NCI-H146 treated with DMSO at 0.1 percent for 48 hours (cell line): ENCODE results near the gene FCER1A.

ENCODE experiments used
- DNase-seq: peaks from one replicate; lab custom pipeline; 2025; ENCODE audit not compliant: unreplicated experiment; lab: John Stamatoyannopoulos, UW

Gene FCER1A

GRCh38 chr1:159302095-159302494 lies at the start of gene FCER1A:
Gene FCER1A, plus strand, starts transcription at chr1:159302336. Its CDS starts 29 bp downstream, at chr1:159302365.
- DNase-seq: no peak

GRCh38 chr1:159261311-159261710 lies 40.8 kb upstream of the FCER1A start:
- DNase-seq: no peak

- DNase-seq: no peak
Measured at GRCh38 chr1:159261721-159262494, 40.2 kb upstream of the FCER1A start.

DNA sequence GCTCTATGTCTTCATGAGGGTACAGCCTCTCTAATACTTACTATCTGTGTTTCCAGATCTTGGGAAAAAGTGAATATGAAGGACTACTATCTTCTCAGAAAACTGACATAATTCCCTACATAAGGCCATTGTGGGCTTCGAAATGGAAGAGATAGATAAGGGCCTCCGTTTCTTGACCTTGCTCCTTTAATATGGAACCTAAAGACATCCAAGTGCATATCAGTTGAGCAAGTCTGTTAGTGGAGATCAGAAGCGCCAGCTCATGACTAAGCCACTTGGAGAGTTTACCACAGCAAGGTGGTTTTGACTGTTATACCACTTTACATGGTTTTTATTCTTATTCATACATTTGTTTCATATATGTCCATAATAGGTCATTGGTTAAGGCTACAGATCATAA lies 35.3 kb upstream of the FCER1A start:
- DNase-seq: no peak

GRCh38 chr1:159274631-159275030 lies 27.5 kb upstream of the FCER1A start:
- DNase-seq: no peak

GRCh38 chr1:159275891-159276290 lies 26.2 kb upstream of the FCER1A start:
- DNase-seq: no peak

DNA sequence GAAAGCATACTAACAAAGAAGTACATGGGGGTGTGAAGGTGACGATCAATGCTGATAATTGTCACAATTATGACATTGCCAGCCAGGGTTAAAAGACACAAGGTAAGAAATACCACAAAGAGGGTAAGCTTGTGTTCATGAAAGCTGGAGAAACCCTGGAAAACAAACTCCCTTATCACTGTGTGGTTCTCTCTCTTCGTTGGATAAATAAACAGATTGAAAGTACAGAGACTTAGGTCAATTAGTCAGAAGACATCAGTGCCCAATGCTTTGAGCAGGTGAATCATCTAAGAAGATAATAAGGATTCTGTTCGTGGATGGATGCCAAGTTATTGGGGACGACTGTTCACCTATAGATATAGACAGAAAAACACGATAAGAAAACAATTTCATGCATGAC lies 22.4 kb upstream of the FCER1A start:
- DNase-seq: no peak

DNA sequence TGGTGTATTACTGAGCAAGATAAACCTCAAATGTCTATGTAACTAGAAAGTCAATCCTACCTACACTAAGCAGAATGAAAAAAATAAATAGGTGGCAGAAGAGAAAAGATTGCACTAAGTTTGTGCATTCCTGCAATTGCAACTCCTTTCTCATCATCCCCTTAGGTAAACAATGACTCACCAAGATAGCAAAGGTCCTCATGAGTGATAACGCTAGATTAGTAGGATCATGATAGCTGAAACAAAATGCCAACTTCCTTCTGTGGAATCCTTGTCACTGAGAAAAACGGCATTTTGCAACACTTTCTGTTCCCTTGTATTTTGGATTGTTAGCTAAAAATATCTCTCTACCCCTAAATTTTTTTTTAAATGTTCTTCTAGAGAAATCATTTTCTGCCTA lies 20.0 kb upstream of the FCER1A start:
- DNase-seq: no peak

GRCh38 chr1:159289060-159289459 lies 13.1 kb upstream of the FCER1A start:
- no peak for DNase-seq

- no peak for DNase-seq
Measured at GRCh38 chr1:159291424-159291823, 10.7 kb upstream of the FCER1A start.

DNA sequence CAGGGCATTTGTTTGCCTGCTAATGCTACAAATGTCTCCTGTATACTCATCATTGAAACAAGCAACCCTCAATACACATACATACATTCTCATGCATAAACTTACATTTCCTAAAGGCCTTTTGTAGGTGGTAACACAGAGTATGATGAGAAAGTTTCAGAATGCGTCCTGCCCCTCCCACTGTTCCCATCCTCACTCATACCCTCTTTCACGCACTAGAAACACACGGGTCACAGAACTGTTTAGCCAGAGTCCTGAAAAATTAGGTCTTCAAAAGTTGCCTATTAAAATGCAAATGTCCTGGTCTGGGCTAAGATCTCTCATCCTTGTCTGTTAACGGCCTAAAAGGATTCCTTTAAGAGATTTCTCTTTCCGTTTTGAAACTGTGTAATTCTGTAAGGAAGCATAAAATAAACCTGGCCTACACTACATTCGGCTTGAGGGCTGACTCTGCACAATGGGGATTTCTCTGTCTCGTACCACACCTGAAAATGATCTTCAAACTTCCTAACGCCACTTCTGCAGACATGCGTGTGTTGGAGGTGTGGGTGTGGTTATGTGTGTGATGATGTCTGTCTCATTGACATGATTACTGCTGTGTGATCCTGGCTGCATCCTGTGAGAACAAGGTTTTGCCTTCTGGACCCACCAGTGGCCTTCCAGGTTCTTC lies 5.3 kb upstream of the FCER1A start:
- no peak for DNase-seq

- DNase-seq: no peak
Measured at GRCh38 chr1:159300146-159300545, 2.0 kb upstream of the FCER1A start.

GRCh38 chr1:159307346-159308020 lies 5.3 kb downstream of the FCER1A start:
- no peak for DNase-seq

DNA sequence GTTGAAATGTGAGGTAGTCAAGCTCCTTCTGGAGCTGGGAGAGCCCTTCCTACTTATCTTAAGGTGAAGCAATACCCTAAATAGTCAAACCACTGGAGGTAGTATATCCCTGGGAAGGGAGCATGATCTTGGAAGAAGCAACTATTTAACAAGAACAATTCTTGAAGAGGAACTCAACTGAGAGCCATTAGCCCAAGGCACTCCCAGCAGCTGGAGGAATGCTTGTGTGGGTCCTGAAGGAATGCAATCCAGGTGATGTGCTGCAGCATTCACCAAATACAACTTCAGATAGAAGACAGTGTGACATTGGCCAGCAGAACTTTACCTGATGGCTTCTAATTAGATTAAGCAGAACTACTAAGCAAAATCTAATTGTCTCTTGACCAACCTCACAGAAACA lies 9.5 kb downstream of the FCER1A start:
- no peak for DNase-seq

- no peak for DNase-seq
Measured at GRCh38 chr1:159315381-159315780, 13.2 kb downstream of the FCER1A start.

DNA sequence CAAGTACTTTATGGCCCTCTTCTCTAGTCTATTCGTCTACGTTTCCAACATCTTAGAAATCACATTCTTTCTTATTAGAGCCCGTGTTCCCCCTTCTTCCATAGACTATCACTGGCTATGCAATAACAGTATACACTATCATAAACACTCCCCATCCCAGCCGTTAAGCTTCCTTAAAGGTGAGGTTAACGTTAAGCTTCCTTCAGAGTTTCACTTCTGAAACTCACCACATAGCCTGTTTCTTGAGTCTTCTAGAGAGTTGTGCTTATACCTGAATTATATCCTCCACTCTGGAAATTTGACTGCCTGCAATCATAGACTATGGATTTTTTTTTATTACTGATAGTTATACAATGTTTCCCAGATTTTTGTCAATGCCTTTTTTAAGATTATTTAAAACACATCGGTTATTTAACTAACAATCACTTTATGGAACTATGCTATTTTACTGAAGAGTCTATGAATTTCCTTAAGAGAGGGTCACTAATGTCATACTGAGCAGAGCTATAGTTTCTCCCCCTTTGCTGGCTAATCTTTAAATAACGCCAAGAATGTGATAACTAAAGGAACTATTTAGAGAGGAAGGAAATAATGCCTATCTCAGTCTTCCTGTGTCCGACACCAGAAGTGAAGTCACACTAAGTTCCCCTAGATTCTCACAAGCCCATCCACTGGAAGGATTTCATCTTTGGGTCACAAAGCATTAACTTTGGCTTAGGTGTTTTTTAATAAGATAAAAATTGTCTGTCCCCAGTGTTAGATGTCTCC lies 16.8 kb downstream of the FCER1A start:
- no peak for DNase-seq

DNA sequence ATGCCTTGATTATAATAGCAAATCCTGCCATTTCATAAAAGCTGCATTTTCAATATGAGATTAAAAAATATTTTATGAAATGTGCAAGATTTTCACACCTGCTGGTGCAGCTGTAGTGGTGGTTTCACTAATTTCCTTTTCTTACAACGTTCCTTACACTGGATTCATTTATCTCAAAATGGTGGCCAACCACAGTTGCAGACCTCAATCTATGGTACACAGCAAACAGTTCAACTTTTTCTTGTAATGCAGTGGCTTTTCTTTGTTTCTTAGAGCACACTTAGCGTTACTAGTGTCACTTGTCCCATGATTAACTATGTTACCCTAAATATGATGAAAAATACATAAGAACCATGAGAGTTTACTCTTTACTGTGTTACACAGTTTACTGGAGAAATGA lies 32.7 kb downstream of the FCER1A start:
- no peak for DNase-seq

- no peak for DNase-seq
Measured at GRCh38 chr1:159338018-159338417, 35.9 kb downstream of the FCER1A start.

- no peak for DNase-seq
Measured at GRCh38 chr1:159339536-159339935, 37.4 kb downstream of the FCER1A start.

DNA sequence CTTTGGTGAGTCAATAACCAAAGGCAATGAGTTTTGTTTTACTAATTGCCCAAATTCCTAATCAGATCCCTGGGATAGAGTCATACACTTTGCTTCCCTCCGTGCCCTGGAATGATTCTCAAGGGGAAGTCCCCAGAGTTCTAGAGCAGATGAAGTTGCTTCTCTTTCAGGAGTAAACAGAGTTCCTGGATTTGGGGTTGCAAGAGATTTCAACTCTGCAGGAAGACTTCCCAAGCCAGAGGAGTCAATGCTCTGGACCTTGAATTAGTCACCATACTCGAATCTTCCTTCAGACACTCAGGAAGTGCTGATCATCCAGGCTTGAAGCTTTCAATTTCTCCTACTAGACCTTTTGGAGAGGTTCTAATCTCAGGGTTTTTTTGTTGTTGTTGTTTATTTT lies 39.6 kb downstream of the FCER1A start:
- no peak for DNase-seq

- DNase-seq: no peak
Measured at GRCh38 chr1:159342761-159343425, 40.8 kb downstream of the FCER1A start.
